Activated CD4-positive, alpha-beta T cell treated with anti-CD3 and anti-CD28 coated beads for 36 hours (primary cell): ENCODE results near the gene B3GLCT. TPM values are rescaled to one million over a fixed set of nuclear protein-coding genes. Genes with fewer than 3 reads are reported as not detected.
A peak's percentile ranks its signal among the peaks of the same experiment; 100 is the strongest.

Experiments used
- ATAC-seq: fragments of 200-7000 bp; cut with Tn5 transposase; one replicate; pipeline ENCODE4 v1.10.0; 2021; ENCODE audit warnings: mild to moderate bottlenecking, moderate library complexity
- CTCF ChIA-PET: fragments of 350-600 bp; sonication (Branson Sonifier 250); formaldehyde crosslinking; loops from one replicate; lab custom pipeline; 2021; ENCODE audit warnings: antibody characterized with exemption; lab: Charles Lee
- POLR2A ChIA-PET: fragments of 350-600 bp; sonication (Branson Sonifier 250); formaldehyde crosslinking; loops from one replicate; lab custom pipeline; 2021; ENCODE audit warnings: antibody characterized with exemption, inconsistent platforms; lab: Charles Lee
- DNase-seq: peaks from one replicate; pipeline ENCODE4 v3.0.0-alpha.2; 2020
- H3K27ac Mint-ChIP-seq: one replicate; pipeline ENCODE4 v1.8.0; 2021; ENCODE audit warnings: mixed read lengths
- H3K27me3 Mint-ChIP-seq: one replicate; pipeline ENCODE4 v1.8.0; 2021; ENCODE audit warnings: mixed read lengths
- H3K36me3 Mint-ChIP-seq: one replicate; pipeline ENCODE4 v1.8.0; 2021; ENCODE audit warnings: low read depth, mixed read lengths
- H3K4me1 Mint-ChIP-seq: one replicate; pipeline ENCODE4 v1.8.0; 2021; ENCODE audit warnings: mixed read lengths
- H3K4me3 Mint-ChIP-seq: one replicate; pipeline ENCODE4 v1.8.0; 2021; ENCODE audit warnings: mild to moderate bottlenecking, moderate library complexity, mixed read lengths
- H3K9me3 Mint-ChIP-seq: one replicate; pipeline ENCODE4 v1.8.0; 2021; ENCODE audit warnings: low read depth, mixed read lengths
- intact Hi-C, 2 experiments: fragments of 100-400 bp; cut with DNase I in 1 of 2; cut with micrococcal nuclease in 1 of 2; formaldehyde crosslinking; loops; one replicate each; pipeline versions ENCODE4 v1.14.2 to v1.15.1; 2022 to 2024; cut with DNase I, micrococcal nuclease
- total RNA-seq, 2 experiments: library from RNA; stranded (reverse); gene quantifications; one replicate each; pipeline ENCODE4 v1.2.3, GENCODE V29; 2021

B3GLCT gene
- total RNA-seq, 2 experiments from 2014 or later, result 2.1 to 2.4 TPM

DNA sequence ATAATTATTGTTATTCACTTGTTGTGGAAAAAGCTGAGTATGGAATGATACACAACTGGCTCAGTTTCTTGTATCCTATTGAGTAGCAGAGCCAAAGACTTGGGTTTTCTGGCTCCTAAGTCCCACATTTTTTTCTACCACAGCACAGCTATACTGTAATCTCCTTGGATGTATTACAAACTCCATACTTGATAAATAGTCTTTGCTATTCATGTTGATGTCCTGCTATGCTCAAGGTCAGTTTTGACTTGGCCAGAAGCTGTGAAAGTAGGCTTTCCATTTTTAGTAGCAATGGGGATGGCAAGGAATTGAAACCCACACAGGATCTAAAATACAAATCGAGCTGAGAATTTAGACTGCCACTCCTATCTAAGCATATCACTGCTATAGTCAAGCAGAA is 79.1 kb downstream of the B3GLCT start:
- Mint-ChIP-seq H3K9me3 (peaks cover 10% of the 10 kb centered on the region), H3K27me3 (no peaks in the 10 kb centered on the region), H3K4me3 (no peak overlapping the region), H3K4me1 (no peaks in the 10 kb centered on the region), H3K36me3 (peaks cover 46% of the 10 kb centered on the region), H3K27ac (no peak overlapping the region)
- POLR2A ChIA-PET, result no interaction called here
- DNase-seq (no peak), ATAC-seq (no peak)
- CTCF ChIA-PET, result no interaction called here
- intact Hi-C loops, result no loop called here

DNA sequence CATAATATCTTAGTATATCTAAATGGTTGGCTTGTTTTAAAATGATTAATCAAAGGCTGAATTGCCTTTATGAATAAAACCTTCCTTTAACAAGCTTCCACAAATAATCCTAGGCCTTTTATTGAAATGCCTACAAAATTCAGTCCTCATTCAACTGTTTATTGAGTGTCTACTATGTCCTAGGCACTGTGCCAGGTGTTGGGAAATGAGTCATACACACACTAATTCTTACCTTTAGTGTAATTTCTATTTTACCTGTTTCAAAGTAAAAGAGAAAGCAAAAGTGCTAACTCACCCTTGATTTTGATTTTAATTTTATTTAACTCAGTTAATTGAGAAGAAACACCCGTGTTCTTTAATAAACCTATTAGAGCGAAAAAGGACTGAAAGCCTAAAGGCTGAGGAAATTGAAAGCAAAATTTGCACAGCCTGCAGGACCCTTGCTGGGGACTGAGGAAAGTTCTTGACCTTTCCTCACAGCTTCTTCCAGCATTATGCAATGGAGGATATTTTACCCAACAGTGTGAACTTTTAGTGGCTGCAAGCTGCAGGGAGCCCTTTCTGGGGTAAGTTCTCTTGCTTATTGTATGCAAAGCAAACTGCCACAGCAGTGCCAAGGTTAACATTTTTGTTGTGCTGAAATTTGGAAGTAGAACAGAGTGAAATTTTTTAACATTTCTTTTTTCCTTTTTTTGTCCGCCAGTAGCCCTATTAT is 83.1 kb downstream of the B3GLCT start:
- Mint-ChIP-seq H3K27ac (no peak overlapping the region), H3K36me3 (peaks cover 30% of the 10 kb centered on the region), H3K4me1 (no peaks in the 10 kb centered on the region), H3K27me3 (no peaks in the 10 kb centered on the region), H3K9me3 (peaks cover 17% of the 10 kb centered on the region), H3K4me3 (no peak overlapping the region)
- DNase-seq (peak; percentile 16), ATAC-seq (no peak)
- intact Hi-C loops, result no loop called here
- CTCF ChIA-PET, result interaction anchor here (0.6 to 1.0 kb wide), 2 partner anchors 15 to 230 kb away, joined by 3 to 6 read pairs; no protein-coding TSS in a partner anchor
- POLR2A ChIA-PET, result interaction anchor here (0.7 kb wide), 1 partner anchor 8 kb away, joined by 3 read pairs; no protein-coding TSS in a partner anchor

DNA sequence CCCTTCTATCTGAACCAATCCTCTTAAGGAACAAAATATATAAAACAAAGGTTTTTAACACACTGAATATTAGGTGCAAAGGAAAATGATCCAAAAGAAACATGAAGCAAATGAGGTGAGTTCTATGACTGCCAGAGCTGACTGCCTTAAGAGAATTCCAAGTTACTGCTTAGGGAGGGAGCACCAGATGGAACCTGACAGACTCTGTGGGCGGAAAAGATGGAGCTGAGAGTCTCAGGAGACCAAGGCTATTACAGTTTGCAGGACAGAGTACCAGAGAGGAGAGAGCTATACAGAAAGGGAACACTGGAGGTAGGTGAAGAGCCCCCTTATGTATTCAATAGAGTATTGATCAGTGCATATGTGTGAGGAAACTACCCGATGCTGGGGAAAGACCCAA is 87.2 kb downstream of the B3GLCT start:
- ChIA-PET CTCF (no interaction called here), POLR2A (no interaction called here)
- no peak overlapping the region for H3K4me3 Mint-ChIP-seq
- peaks cover 51% of the 10 kb centered on the region for H3K36me3 Mint-ChIP-seq
- H3K27ac Mint-ChIP-seq, result no peak overlapping the region
- intact Hi-C loops, result no loop called here
- no peaks in the 10 kb centered on the region for H3K4me1 Mint-ChIP-seq
- H3K9me3 Mint-ChIP-seq, result peaks cover 25% of the 10 kb centered on the region
- no peaks in the 10 kb centered on the region for H3K27me3 Mint-ChIP-seq
- no peak for ATAC-seq
- no peak for DNase-seq

DNA sequence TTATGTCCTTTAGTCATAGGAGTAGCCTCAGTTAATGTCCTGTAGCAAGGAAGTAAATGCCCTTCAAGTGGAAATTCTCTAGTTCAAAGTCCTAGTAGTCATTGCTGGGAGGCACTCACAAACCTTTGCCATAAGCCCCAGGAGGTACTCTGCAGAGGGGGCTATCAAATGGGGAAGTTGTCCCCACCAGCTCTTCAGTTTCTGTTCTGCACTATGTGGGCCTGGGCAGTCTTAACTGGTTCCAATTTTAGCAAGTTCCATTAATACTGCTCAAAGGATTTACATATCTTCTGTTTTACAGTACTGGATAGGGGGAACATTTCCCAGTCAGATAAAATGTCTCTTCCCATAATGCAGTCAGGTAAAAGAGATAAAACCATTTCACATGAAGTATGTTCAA is 101.3 kb downstream of the B3GLCT start:
- H3K27ac Mint-ChIP-seq, result no peak overlapping the region
- ChIA-PET CTCF (no interaction called here), POLR2A (no interaction called here)
- no peak for ATAC-seq
- no peaks in the 10 kb centered on the region for H3K27me3 Mint-ChIP-seq
- no peak overlapping the region for H3K4me3 Mint-ChIP-seq
- peaks cover 41% of the 10 kb centered on the region for H3K36me3 Mint-ChIP-seq
- H3K9me3 Mint-ChIP-seq, result peaks cover 13% of the 10 kb centered on the region
- H3K4me1 Mint-ChIP-seq, result no peaks in the 10 kb centered on the region
- no peak for DNase-seq
- intact Hi-C loops, result no loop called here

DNA sequence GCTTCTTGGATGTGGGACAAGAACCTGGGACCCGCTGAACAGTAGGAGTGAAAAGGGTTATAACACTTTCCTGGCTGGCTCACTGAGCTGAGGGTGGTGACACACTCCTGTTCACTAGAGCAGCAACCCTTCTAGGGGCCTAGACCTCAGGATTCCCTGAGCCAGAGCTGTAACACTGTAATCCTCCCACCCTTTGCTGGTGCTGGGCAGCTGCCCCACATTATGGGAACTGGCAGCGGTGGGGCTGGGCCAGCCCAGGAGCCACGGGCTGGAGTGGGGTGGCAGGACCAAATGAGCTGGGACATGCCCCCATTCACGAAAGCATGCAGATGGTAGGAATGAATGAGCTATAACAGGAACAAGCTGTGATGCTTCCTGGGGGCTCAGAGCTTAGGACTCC is 110.6 kb downstream of the B3GLCT start:
- ChIA-PET POLR2A (no interaction called here), CTCF (no interaction called here)
- DNase-seq (no peak), ATAC-seq (no peak)
- intact Hi-C loops, result no loop called here
- no peaks in the 10 kb centered on the region for H3K4me1 Mint-ChIP-seq
- H3K4me3 Mint-ChIP-seq, result no peak overlapping the region
- no peak overlapping the region for H3K27ac Mint-ChIP-seq
- H3K36me3 Mint-ChIP-seq, result peaks cover 31% of the 10 kb centered on the region
- no peaks in the 10 kb centered on the region for H3K27me3 Mint-ChIP-seq
- peaks cover 32% of the 10 kb centered on the region for H3K9me3 Mint-ChIP-seq

DNA sequence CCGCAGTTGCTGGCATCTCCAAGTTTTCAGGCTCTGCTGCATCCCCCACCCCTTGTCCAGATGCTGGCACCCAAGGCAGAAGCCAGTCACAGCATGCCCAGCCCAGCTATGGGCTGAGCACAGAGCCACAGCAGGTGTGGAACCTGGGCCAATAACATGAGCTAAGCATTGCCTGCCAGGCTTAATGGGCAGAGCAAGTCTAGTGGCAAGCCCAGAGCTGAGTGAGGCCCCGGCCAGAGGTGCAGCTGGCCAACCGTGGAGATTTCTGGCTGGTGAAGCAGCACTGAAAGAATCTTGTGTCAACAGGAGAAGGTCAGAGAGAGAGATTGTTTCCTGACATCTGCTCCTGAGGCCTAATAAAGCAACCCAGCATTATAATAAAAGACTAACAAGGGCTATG is 111.0 kb downstream of the B3GLCT start:
- intact Hi-C loops, result no loop called here
- Mint-ChIP-seq H3K36me3 (peaks cover 32% of the 10 kb centered on the region), H3K4me1 (no peaks in the 10 kb centered on the region), H3K9me3 (peaks cover 33% of the 10 kb centered on the region), H3K27me3 (no peaks in the 10 kb centered on the region), H3K4me3 (no peak overlapping the region), H3K27ac (no peak overlapping the region)
- no peak for DNase-seq
- ChIA-PET CTCF (no interaction called here), POLR2A (no interaction called here)
- ATAC-seq, result no peak

DNA sequence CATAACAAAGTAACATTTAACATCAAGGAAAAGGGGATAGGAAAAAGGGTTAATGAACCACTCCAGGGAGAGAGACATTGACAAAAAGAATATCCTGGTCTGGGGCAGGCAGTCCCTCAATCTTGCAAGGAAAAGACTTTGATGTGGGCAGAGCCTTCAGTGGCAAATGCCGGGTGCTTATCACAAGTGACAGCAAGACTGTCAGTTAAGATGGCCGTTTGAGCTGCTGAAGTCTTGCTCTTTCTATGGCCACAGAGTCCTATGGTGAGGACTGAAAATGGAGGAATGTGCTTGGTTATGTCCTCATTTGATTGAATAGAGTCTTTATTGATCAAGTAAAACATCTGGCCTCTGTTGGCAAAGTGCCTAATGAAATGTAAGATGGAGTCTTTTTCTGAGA is 112.1 kb downstream of the B3GLCT start:
- no peaks in the 10 kb centered on the region for H3K27me3 Mint-ChIP-seq
- POLR2A ChIA-PET, result no interaction called here
- peaks cover 35% of the 10 kb centered on the region for H3K36me3 Mint-ChIP-seq
- intact Hi-C loops, result no loop called here
- no peak overlapping the region for H3K4me3 Mint-ChIP-seq
- ATAC-seq, result no peak
- no peak overlapping the region for H3K27ac Mint-ChIP-seq
- peaks cover 33% of the 10 kb centered on the region for H3K9me3 Mint-ChIP-seq
- no peaks in the 10 kb centered on the region for H3K4me1 Mint-ChIP-seq
- CTCF ChIA-PET, result no interaction called here
- no peak for DNase-seq

DNA sequence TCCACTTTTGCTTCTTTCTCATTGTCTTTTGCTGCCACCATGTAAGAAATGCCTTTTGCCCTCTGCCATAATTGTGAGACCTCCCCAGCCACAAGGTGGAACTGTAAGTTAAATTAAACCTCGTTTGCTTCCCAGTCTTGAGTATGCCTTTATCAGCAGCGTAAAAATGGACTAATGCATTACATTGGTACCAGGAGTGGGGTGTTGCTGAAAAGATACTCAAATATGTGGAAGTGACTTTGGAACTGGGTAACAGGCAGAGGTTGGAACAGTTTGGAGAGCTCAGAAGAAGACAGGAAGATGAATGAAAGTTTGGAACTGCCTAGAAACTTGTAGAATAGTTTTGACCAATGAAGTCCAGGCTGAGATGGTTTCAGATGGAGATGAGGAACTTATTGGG is 115.2 kb downstream of the B3GLCT start:
- H3K27ac Mint-ChIP-seq, result no peak overlapping the region
- no peak overlapping the region for H3K4me3 Mint-ChIP-seq
- peaks cover 34% of the 10 kb centered on the region for H3K36me3 Mint-ChIP-seq
- ATAC-seq (no peak), DNase-seq (no peak)
- ChIA-PET CTCF (no interaction called here), POLR2A (no interaction called here)
- H3K4me1 Mint-ChIP-seq, result no peaks in the 10 kb centered on the region
- H3K27me3 Mint-ChIP-seq, result no peaks in the 10 kb centered on the region
- peaks cover 28% of the 10 kb centered on the region for H3K9me3 Mint-ChIP-seq
- intact Hi-C loops, result no loop called here

DNA sequence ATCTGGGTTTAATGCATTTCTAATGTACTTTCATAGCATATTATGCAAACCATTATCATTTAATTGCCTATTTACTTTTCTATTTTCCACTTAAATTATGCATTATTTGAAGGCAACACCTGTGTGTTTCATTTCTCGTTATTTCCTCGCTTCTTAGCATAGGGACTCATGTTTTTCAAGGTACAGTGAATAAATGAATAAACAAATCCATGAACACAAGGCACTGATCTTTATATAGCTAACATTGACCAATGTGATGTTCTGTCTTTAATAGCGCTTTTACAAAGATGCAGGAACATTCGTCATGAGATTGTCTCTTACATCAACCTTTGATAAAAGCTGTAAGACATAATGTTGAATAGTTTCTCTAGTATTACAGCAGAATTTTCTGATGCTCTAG is 121.2 kb downstream of the B3GLCT start:
- Mint-ChIP-seq H3K36me3 (peaks cover 14% of the 10 kb centered on the region), H3K27ac (no peak overlapping the region), H3K9me3 (no peaks in the 10 kb centered on the region), H3K4me3 (no peak overlapping the region), H3K4me1 (no peaks in the 10 kb centered on the region), H3K27me3 (no peaks in the 10 kb centered on the region)
- DNase-seq (no peak), ATAC-seq (no peak)
- intact Hi-C loops, result no loop called here
- ChIA-PET POLR2A (no interaction called here), CTCF (interaction anchor here (0.6 kb wide), 1 partner anchor 1878 kb away, joined by 3 read pairs; no protein-coding TSS in a partner anchor)

DNA sequence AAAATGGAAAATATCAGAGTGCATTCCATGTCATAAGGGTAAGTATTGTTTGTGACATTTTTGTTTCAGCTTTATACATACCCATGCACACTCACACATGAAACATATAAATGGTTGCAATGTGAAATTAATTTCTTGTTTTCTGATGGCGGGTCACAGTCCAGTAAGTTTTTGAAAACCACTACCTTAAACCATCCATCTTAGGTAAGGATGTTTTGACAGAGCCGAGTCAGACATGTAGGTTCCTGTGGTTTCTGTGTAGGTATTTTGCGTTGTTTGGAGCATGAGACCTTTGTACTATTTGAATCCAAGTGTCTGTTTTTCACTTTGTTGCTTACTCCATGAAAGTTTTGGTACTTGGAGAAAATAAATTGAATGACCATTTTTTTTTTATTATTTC is 121.7 kb downstream of the B3GLCT start:
- CTCF ChIA-PET, result interaction anchor here (0.6 kb wide), 1 partner anchor 1878 kb away, joined by 3 read pairs; no protein-coding TSS in a partner anchor

DNA sequence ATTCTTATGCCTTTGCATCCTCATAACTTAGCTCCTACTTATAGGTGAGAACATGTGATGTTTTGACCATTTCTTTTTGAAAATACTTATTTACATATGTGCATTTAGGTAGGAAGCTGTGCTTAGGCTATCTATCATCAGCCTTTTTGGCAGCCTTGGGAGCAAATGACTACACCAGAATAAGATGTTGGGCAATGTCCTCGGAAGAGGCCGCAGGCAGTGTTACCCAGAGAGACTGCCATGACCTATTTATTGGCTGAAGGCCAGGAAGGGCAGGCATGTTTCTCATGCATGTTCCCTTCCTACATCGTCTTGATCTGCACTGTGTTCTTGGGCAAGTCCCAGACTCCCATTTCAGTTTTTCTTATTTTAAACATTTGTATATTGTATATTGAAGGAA is 122.3 kb downstream of the B3GLCT start:
- ChIA-PET CTCF (no interaction called here), POLR2A (no interaction called here)
- no peak overlapping the region for H3K4me3 Mint-ChIP-seq
- H3K9me3 Mint-ChIP-seq, result no peaks in the 10 kb centered on the region
- no peaks in the 10 kb centered on the region for H3K4me1 Mint-ChIP-seq
- H3K27ac Mint-ChIP-seq, result no peak overlapping the region
- DNase-seq, result no peak
- ATAC-seq, result no peak
- no peaks in the 10 kb centered on the region for H3K27me3 Mint-ChIP-seq
- H3K36me3 Mint-ChIP-seq, result peaks cover 10% of the 10 kb centered on the region
- intact Hi-C loops, result no loop called here

More for the DNA sequence above, 121.7 kb downstream of the B3GLCT start:
- ATAC-seq, result no peak
- Mint-ChIP-seq H3K27ac (no peak overlapping the region), H3K4me1 (no peaks in the 10 kb centered on the region), H3K36me3 (peaks cover 12% of the 10 kb centered on the region), H3K4me3 (no peak overlapping the region), H3K27me3 (no peaks in the 10 kb centered on the region), H3K9me3 (no peaks in the 10 kb centered on the region)
- POLR2A ChIA-PET, result no interaction called here
- intact Hi-C loops, result no loop called here
- DNase-seq, result no peak

DNA sequence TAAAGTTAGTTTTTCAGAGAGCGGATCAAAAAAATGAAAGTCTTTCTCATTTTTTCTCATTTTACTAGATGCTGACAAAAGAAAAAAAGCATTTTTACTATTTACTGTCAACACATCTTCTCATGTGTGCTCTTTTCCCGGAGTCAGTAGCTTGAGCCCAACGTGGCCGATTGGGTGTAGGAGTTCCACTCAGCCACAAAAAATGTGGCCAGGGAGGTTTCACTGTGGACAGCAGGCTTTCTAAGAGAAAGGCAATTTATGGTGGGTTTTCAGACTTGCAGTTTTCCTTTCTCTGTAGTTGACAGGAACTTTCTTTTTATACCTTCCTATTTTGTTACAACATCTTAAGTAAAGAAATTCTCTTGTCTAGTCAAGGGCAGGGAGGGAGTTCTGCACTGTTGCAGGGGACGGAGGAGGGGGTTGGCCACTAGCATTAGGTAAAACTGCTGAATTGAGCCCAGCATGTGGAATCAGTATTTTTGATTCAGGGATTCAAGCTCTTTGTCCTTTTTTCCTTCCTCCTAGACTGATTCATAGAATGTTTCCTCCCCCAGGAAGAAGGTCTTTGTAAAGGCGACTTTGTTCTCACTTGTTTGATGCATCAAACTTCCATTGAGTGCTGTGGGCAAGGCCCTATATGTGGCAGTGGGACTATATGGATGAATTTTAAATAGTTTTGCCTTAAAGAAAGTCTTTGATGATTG is 123.1 kb downstream of the B3GLCT start:
- no peaks in the 10 kb centered on the region for H3K4me1 Mint-ChIP-seq
- ChIA-PET CTCF (no interaction called here), POLR2A (no interaction called here)
- H3K27ac Mint-ChIP-seq, result no peak overlapping the region
- peaks cover 10% of the 10 kb centered on the region for H3K36me3 Mint-ChIP-seq
- intact Hi-C loops, result no loop called here
- H3K4me3 Mint-ChIP-seq, result no peak overlapping the region
- DNase-seq (no peak), ATAC-seq (no peak)
- no peaks in the 10 kb centered on the region for H3K9me3 Mint-ChIP-seq
- H3K27me3 Mint-ChIP-seq, result no peaks in the 10 kb centered on the region
